ENCODE results near the gene KISS1R. TPM values are rescaled to one million over a fixed set of nuclear protein-coding genes. Genes with fewer than 3 reads are reported as not detected.

KISS1R gene
- total RNA-seq, 1 donor from 2014 or later, result 1.7 TPM

GRCh38 chr19:939922-940321 is 22.8 kb downstream of the KISS1R start:
- Mint-ChIP-seq H3K27ac (ENCODE audit: unreplicated experiment) (no peak overlapping the region), H3K9me3 (ENCODE audit: unreplicated experiment) (no peaks in the 10 kb centered on the region), H3K4me1 (ENCODE audit: unreplicated experiment) (peaks cover 23% of the 10 kb centered on the region), H3K36me3 (ENCODE audit: unreplicated experiment) (peaks cover 15% of the 10 kb centered on the region), H3K4me3 (ENCODE audit: unreplicated experiment) (no peak overlapping the region), H3K27me3 (ENCODE audit: unreplicated experiment) (no peaks in the 10 kb centered on the region)
- no peak for DNase-seq (ENCODE audit: extremely low spot score, unreplicated experiment)
- TF ChIP-seq CTCF (IDR thresholded peaks at IDR 0.05), result no peak

GRCh38 chr19:940591-941291 is 23.6 kb downstream of the KISS1R start:
- no peak overlapping the region for H3K27ac Mint-ChIP-seq (ENCODE audit: unreplicated experiment)
- no peak for DNase-seq (ENCODE audit: extremely low spot score, unreplicated experiment)
- peaks cover 15% of the 10 kb centered on the region for H3K36me3 Mint-ChIP-seq (ENCODE audit: unreplicated experiment)
- H3K9me3 Mint-ChIP-seq (ENCODE audit: unreplicated experiment), result no peaks in the 10 kb centered on the region
- no peak for TF ChIP-seq CTCF (IDR thresholded peaks at IDR 0.05)
- no peak overlapping the region for H3K4me3 Mint-ChIP-seq (ENCODE audit: unreplicated experiment)
- H3K27me3 Mint-ChIP-seq (ENCODE audit: unreplicated experiment), result no peaks in the 10 kb centered on the region
- H3K4me1 Mint-ChIP-seq (ENCODE audit: unreplicated experiment), result peaks cover 20% of the 10 kb centered on the region

GRCh38 chr19:941292-942132 is 24.4 kb downstream of the KISS1R start:
- no peaks in the 10 kb centered on the region for H3K9me3 Mint-ChIP-seq (ENCODE audit: unreplicated experiment)
- TF ChIP-seq CTCF (IDR thresholded peaks at IDR 0.05), result no peak
- no peak for DNase-seq (ENCODE audit: extremely low spot score, unreplicated experiment)
- no peak overlapping the region for H3K27ac Mint-ChIP-seq (ENCODE audit: unreplicated experiment)
- H3K27me3 Mint-ChIP-seq (ENCODE audit: unreplicated experiment), result no peaks in the 10 kb centered on the region
- peaks cover 20% of the 10 kb centered on the region for H3K4me1 Mint-ChIP-seq (ENCODE audit: unreplicated experiment)
- no peak overlapping the region for H3K4me3 Mint-ChIP-seq (ENCODE audit: unreplicated experiment)
- peaks cover 15% of the 10 kb centered on the region for H3K36me3 Mint-ChIP-seq (ENCODE audit: unreplicated experiment)

GRCh38 chr19:942133-942645 is 25.1 kb downstream of the KISS1R start:
- Mint-ChIP-seq H3K27me3 (ENCODE audit: unreplicated experiment) (no peaks in the 10 kb centered on the region), H3K9me3 (ENCODE audit: unreplicated experiment) (no peaks in the 10 kb centered on the region), H3K4me3 (ENCODE audit: unreplicated experiment) (no peak overlapping the region), H3K4me1 (ENCODE audit: unreplicated experiment) (peaks cover 20% of the 10 kb centered on the region), H3K27ac (ENCODE audit: unreplicated experiment) (no peak overlapping the region), H3K36me3 (ENCODE audit: unreplicated experiment) (peaks cover 15% of the 10 kb centered on the region)
- no peak for DNase-seq (ENCODE audit: extremely low spot score, unreplicated experiment)
- TF ChIP-seq CTCF (IDR thresholded peaks at IDR 0.05), result no peak

Data from osteocyte (in vitro differentiated cells).